Prostate gland (tissue), 1 donor: Measurements from ENCODE around the gene KIAA0513.

Experiments used
- POLR2A ChIP-seq: fragments of 450-650 bp; IDR thresholded peaks from one replicate; pipeline ENCODE4 v1.6.1; 2016; ENCODE audit warnings: antibody characterized with exemption, mild to moderate bottlenecking
- POLR2AphosphoS5 ChIP-seq: sonication (generic); formaldehyde crosslinking; IDR thresholded peaks from one replicate; pipeline ENCODE4 v1.6.1; 2017; ENCODE audit warnings: antibody characterized with exemption

DNA sequence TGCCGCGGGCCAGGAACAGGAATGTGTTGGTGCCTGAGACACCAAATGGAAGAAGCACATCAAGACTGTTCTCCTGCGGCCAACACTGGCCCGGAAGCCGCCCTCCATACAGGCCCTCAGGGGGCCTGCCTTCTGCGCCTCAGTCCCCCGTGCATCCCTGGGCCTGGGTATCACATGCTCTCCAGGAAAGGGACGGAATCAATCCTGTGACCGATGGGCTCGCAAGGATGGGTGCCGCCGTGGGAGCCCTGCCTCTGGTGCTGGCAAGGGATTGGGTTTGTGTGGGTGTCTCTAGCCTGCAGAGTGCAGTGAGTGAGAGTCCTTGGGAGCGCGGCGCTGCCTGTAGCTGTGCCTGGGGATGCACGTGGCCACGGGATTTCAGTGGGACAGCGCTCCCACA is 65.3 kb downstream of the KIAA0513 start:
- TF ChIP-seq POLR2A: no peak
- no peak for TF ChIP-seq POLR2AphosphoS5
